Globus pallidus (tissue), 1 donor: Measurements from ENCODE around the gene HINT1.
A peak's percentile ranks its signal among the peaks of the same experiment; 100 is the strongest.
"Not testable (repeated sequence)": the region's sequence is repeated elsewhere in the genome, so short reads cannot be mapped to it uniquely, and the experiment has no call there.

Source experiments
- DNase-seq: peaks from one replicate; pipeline ENCODE4 v3.0.0-alpha.2; 2015; ENCODE audit warnings: low spot score

Gene HINT1

GRCh38 chr5:131165119-131165727, at the start of gene HINT1:
HINT1 (minus strand) TSS chr5:131165256; CDS start chr5:131165205, 51 bp downstream.
- DNase-seq, result peak; percentile 87

GRCh38 chr5:131214609-131215227, 49.7 kb upstream of the HINT1 start:
- DNase-seq, result no peak

DNA sequence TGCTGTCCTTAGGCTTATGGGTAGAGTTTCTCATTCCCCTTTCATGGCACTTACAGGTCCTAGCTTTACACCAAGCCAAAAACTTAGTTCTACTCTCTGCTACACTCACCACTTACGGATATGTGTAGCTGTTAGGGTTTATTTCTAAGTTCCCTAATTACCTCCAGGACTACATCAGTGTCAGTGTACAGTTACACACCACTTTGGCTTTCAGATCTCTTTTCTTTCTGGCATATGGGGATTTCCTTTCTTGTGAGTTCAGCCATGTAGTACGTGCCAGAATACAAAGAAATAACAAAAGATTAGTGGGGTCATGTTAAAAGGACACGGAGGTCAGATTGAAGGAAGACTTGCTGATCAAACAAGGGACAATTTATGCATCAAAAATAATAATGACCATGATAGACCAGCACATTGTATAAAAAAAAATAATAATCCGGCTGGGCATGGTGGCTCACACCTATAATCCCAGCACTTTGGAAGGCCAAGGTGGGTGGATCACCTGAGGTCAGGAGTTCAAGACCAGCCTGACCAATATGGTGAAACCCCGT, 47.5 kb upstream of the HINT1 start:
- DNase-seq, result no peak

DNA sequence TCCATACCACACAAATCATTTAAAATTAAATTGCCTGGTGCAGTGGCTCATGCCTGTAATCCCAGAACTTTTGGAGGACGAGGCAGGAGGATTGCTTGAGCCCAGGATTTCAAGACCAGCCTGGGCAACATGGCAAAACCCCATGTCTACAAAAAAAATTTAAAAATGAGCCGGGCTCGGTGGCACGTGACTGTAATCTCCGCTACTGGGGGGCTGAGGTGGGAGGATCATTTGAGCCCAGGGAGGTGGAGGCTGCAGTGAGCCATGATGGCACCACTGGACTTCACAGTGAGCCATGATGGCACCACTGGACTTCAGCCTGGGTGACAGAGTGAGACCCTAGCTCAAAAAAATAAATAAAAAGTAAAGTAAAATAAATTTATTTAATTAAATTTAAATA, 46.6 kb upstream of the HINT1 start:
- no peak for DNase-seq

- no peak for DNase-seq
Measured at GRCh38 chr5:131210151-131210510, 45.1 kb upstream of the HINT1 start.

GRCh38 chr5:131209506-131210150, 44.6 kb upstream of the HINT1 start:
- peak; percentile 26 for DNase-seq

DNA sequence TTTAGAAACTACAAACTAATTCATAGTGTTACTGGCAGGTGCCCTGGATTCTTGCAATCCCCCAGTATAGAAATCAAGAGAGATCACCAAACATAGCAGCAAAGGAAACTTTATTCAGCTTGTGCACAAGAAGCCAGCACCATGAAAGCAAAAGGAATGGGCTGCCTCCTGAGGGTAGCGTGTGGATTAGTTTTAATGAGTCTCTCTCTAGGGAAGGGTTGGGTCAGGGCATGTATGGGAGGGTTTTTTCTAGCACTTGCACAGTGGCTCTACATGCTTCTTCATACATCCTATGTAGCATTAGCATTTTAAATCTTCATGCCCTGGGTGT, 44.1 kb upstream of the HINT1 start:
- DNase-seq, result no peak

DNA sequence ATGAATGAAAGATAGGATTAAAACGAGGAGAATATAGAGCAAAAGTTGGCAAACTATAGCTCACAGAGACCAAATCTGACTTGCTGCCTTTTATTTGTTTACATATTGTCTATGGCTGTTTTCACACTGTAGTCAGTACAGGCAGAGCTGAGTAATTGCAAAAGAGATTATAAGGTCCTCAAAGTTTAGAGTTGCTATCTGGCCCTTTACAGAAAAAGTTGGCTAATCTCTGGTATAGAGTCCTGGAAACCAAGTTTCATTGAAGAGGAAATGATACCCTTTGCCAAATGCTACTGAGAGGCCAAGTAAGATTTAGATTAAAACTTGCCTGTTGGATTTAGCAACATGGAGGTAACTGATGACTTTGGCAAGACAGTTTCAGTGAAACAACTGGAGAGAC, 41.7 kb upstream of the HINT1 start:
- DNase-seq, result no peak

- DNase-seq, result no peak
Measured at GRCh38 chr5:131206061-131206460, 41.0 kb upstream of the HINT1 start.

- DNase-seq, result no peak
Measured at GRCh38 chr5:131204964-131205363, 39.9 kb upstream of the HINT1 start.

GRCh38 chr5:131200560-131200959, 35.5 kb upstream of the HINT1 start:
- no peak for DNase-seq

GRCh38 chr5:131198625-131199024, 33.6 kb upstream of the HINT1 start:
- DNase-seq, result no peak

DNA sequence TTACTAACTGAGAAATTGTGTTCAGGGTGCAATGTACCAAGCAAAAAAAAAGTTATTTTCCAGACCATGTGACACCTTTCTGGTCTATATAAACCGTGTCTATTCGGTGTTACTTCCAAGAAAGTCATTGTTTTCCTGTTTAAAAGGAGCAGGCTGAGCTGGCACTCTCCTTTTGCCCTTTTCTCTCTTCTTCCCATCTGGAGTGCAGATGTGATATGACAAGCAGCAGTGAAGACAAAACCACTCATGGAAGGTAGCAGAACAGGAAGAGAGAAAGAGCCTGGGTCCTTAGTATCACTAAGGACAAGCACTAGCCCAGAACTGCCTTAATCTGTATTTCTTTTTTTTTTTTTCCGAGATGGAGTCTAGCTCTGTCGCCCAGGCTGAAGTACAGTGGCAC, 31.3 kb upstream of the HINT1 start:
- no peak for DNase-seq

DNA sequence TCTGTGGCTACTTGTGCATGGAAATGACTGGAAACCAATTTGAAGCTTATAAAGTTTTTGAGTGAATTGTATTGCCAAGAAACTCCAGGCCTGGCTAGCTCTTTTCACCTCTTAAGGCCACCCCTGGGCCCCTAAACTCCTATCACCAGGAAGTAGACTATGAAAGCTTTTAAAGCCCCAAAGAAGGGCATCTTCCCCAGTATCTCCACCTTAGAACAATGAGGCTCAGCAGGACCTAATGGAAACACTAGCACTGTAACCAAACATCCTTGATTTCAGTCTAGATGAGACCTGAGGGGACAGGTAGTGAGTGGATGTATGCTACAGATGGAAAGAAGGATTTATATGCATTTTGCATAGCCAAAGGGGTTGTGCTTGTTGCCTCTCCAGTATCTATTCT, 30.6 kb upstream of the HINT1 start:
- no peak for DNase-seq

GRCh38 chr5:131194725-131195124, 29.7 kb upstream of the HINT1 start:
- no peak for DNase-seq

GRCh38 chr5:131193897-131194296, 28.8 kb upstream of the HINT1 start:
- not testable (repeated sequence) for DNase-seq

DNA sequence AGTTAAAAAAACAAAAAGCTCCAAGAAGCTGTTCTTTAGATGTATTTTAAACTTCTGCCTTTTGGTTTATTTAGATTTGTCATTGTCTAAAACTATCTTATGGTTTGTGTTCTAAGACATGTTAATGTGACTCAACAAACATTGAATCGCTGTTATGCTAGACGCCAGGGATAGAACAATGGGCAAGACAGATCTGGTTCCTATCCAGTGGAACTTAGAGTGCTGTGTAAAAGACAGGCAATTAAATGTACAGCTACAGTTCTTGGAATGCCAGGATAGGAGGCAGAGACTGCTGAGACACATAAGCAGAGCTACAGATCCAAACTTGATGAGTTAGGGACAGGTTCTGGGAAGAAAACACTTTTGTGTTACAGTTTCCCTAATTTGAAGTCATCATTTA, 28.1 kb upstream of the HINT1 start:
- no peak for DNase-seq

DNA sequence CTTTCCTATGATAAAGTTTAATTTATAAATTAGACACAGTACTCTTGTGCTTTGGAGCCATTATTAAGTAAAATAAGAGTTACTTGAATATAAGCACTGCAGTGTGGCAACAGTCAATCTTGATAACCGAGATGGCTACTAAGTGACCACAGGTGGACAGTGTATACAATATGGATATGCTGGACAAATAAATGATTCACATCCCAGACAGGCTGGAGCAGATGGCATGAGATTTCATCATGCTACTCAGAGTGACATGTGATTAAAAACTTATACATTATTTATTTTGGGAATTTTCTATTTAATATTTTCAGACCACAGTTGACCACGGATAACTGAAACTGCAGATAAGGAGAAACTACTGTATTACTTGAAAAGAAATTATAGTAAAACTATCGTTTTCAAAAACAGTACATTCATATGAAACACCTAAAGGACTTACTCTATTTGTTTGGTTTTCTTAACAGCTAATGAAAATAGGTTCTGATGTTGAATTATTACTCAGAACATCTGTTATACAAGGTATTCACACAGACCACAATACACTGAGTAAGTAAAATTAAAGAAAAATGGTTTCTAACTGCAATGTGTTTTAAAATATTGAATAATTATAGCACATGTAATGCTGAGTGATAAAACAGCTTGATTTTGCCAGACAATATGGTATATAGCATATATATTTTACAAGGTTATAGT, 21.7 kb upstream of the HINT1 start:
- no peak for DNase-seq

DNA sequence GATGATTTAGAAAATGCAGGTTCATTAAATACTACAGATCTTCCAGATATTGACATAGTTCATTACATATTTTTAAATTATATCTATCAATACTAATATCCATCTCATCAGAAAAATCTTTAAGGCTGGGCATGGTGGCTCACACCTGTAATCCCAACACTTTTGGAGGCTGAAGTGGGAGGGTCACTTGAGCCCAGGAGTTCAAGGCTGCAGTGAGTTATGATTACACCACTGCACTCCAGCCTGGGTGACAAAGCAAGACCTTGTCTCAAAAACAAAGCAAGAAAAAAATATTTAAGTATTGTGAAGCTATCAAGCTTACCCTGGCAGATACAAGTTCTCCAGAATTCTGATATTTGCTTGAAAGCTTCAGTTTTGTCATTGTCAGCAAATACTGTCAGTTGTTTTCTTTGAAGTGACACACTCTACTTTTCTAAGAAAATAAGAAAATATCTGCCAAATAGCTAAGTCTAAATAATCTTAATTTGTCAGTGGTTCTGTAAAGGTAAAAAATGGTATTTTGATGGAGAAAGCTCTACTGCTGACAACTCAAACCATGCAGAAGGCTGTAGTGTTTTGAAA, 20.6 kb upstream of the HINT1 start:
- DNase-seq, result no peak

GRCh38 chr5:131182839-131183238, 17.8 kb upstream of the HINT1 start:
- DNase-seq, result no peak

- DNase-seq, result no peak
Measured at GRCh38 chr5:131180407-131180806, 15.4 kb upstream of the HINT1 start.

GRCh38 chr5:131171276-131171810, 6.3 kb upstream of the HINT1 start:
- DNase-seq, result no peak
